GM18519 (cell line): Measurements from ENCODE around the gene GRAMD2A.
A peak's percentile ranks its signal among the peaks of the same experiment; 100 is the strongest.

Experiments used
- ATAC-seq: cut with Tn5 transposase; IDR thresholded peaks from one replicate; pipeline ENCODE4 v1.9.1; 2021; ENCODE audit warnings: mild to moderate bottlenecking, moderate library complexity; ENCODE audit not compliant: unreplicated experiment, low FRiP score

The GRAMD2A gene

DNA sequence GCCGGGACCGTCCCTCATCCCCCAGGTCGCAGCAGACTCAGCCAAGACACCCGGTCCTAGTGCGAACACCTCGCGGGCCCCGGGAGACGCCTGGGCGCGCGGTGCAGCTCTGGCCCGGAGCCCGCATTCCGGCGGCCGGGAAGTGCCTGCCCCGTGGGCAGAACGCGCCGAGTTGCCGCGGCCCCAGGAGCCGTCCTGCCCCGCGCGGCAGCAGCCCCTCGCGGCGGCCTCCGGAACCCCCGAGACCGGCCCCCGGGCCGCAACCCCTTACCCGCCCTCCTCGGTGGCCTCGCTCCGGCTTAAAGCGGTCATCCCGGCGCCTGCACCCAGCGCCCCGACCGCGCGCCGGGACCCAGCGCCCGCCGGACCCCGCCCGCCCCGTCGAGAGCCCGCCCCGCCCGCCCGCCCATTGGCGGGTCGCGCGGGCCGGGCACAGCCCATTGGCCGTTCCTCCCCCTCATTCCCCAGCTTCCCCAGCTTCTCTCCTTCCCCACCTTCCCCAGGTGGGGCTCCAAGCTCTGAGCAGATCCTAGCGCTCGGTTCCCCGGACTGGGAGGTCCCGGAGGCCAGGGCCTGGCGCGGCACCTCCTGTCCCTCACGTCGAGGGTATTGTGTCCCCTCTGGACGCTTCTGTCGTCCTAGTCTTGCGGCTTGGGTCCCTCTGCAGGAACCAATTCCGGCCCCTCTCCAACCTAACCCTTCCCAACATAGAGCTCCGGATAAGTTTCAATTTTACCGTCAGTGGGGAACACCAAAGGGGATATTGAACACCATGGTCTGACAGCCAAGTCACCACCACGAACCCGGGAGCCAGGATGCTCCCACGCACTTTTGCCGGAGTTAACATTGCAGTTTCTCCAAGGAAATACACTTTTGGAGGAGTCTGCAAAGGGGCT lies at the start of gene GRAMD2A:
Gene GRAMD2A (minus strand): TSS at position 328 of the 896 bp plus-strand sequence.
- ATAC-seq = no peak

DNA sequence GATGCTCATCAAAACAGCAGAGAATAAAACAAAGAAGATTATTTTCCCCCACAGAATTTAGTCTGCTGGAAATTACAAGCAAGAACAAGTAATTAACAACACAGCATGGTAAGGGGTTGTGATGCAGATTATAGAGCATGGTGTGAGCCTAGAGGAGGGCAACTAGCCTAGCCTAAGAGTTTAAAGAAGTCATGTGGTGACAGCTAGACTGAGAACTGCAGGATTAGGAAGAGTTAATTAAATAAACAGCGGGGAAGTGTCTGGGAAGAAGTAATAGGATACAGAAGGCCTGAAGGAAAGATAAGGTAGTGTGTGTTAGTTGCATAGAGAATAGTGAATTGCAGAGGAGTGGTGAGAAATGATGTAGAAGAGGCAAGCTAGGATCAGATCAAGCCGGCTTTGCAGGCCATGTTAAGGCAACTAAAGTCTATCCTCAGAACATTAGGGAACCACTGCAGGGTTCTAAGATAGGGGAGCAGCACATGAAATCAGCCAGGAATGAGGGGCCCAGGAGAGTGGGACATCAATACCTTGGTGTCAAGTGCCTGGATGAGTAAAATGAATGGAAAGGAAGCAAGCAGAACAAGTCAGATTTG lies 45.3 kb upstream of the GRAMD2A start:
- ATAC-seq = no peak

DNA sequence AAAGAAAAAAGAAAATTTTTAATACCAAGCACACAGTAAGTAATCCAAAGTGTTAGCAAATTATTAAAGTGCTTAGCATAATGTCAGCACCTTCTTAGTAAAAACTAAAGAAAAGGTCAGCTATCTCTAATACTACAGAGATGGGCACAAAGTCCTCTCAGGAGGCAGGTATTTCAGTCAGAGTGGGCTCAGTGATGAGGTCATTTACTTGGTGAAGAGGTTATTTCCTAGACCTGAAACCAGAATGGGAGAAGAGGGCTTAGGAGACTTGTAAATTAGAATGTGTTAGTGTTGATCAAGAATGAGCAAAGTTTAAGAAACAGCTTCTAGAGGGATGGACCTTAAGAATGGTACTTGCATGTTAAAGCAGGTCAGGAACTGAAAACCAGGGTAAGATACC lies 42.1 kb upstream of the GRAMD2A start:
- no peak for ATAC-seq

DNA sequence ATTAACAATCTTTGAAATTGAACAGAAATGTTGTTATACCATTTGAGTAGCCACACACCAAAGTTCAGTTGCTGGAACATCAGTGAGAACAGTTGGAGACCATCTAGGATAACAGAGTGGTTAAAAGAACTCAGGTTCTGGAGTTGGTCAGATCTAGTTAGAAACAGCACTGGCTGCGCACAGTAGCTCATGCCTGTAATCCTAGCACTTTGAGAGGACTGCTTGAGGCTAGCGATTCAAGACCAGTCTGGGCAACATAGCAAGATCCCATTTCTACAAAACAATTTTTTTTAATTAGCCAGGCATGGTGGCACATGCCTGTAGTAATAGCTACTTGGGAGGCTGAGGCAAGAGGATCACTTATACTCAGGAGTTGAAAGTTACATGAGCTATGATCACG lies 41.0 kb upstream of the GRAMD2A start:
- no peak for ATAC-seq

DNA sequence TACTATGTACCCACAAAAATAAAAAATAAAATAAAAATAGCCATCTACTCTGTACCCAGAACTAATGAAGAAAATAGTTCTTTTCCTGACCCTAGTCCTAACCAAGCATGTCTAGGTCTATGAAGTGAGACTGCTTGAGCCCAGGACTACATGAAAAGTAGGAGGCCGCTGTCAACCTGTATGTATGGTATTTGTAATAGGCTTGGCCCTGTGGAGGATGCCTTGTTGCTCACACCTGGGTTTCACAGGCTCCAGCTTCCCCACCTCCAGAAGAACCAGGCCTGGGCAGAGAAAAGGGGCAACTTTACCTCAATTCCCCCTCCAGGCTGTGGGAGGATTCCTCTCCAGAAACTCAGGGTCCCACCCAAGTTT lies 40.3 kb upstream of the GRAMD2A start:
- ATAC-seq = no peak

DNA sequence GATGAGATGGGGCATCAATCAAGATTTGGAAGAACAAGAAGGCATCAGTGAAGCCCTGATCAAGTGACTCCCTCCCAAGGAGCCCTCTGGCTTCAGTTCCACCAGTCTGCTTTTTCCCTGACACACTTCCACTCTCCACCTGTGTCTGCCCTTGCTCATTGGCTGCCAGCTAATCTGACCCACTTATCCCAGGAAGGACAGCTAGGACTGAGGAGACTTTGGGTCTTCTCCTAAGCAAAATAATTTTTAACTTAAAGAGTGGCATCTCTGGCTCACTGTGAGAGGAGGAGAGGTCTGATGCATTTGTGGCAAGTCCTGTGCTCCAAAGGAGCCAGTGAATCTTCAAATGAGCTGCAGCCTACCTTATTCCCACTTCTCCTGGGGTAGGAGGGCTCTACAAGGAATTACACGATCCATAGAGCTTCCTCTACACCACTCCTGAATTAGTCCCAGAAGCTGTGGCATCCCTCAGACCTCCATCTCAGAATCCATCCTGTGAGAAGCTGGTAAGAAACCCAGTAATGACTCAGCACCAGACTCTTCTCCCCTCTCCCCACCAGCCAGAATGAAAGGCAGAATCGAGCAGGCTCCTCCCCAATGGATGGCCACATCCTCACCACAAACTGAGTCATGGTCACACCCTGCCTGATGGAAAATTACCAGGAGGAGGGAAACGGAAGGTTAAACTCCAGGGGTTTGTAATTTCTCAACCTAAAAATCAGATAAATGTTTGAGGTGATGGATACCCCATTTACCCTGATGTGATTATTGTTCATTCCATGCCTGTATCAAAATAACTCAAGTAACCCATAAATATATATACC lies 39.7 kb upstream of the GRAMD2A start:
- no peak for ATAC-seq

DNA sequence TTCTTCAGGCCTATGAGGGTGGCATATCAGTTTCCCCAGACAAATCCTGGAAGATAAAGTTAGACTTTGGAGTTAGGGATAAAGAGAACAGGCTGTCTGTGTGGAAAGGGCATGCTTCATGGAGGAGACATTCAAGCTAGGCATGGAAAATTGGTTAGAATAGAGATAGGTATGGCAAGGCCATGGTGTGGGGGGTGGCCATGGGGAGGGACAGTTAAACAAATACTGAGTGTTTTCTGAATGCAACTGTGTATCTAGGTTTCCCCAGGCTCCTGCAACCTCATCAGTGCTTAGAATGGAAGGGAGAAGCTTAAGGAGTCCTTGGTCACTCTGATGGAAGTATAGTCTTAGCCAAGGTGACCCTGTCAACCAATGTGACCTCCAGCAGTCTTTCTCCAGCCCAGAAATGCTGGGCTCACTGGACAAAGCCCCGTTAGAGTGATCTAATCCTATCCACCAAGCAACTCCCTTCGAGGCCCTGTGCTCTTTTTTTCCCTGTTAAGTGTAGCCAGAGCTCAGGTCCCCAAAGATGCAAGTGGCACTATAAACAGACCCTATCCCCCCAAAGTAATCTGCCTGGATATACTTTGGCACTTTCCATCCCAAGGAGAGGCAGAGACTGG lies 38.9 kb upstream of the GRAMD2A start:
- no peak for ATAC-seq

DNA sequence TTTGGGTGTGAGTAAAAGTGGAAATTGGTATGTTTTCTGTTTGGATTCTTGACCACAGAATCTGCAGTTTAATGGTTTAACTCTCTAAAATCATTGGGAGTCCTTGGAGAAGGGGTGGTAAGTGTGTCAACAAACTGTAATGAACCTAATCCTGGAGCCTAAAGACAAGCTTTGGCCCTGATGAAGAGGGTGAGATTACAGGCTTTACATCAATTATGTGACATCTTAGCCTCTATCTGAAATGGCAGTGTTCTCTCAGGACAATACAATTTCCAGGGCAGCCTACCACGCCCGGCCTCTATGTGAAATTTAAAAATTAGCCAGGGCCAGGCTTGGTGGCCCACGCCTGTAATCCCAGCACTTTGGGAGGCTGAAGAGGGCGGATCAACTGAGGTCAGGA lies 37.7 kb upstream of the GRAMD2A start:
- ATAC-seq = no peak

DNA sequence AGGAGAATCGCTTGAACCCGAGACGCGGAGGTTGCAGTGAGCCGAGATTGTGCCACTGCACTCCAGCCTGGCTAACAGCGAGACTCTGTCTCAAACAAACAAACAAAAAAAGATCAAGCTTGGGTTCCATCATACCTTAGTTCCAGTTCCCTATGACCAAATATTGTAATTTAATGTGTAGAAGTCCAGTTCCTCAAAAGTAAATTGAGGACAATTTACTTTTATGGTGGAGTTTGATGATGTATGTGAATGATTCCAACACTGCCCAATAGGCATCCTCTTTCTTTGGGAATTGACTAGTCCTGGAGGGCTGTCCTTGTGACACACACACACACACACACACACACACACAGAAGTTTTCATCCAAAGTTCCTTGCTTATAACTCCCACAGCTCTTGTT lies 36.2 kb upstream of the GRAMD2A start:
- no peak for ATAC-seq

DNA sequence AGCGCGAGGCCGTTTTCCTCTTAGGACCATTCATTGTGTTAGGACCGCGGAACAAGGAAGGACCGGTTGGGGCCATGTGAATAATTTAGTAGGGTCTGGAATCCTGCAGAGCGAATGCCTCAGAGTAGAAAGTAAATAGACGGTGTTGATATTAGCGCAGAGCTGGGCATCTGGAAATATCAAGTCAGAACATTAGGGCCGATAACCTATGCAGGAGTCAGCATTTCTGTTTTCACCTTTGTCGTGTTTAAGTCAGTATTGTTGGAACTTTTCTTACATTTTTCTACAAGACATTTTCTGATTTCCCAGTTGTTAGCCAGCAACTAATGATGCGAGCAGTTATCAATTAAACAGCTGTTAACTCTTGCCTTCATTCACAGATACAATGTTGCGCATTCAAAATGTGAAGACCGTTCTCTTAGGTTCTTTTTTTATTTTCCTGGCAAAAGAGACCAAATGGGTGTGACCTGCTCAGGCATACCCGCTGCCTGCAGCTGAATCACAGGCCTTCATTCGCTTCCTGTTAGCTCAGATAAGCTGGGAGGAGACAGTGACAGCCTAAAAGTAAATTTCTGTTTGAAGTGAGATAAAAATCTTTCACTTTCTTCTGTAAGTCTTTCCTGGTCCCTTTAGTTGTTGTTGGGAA lies 34.4 kb upstream of the GRAMD2A start:
- no peak for ATAC-seq

DNA sequence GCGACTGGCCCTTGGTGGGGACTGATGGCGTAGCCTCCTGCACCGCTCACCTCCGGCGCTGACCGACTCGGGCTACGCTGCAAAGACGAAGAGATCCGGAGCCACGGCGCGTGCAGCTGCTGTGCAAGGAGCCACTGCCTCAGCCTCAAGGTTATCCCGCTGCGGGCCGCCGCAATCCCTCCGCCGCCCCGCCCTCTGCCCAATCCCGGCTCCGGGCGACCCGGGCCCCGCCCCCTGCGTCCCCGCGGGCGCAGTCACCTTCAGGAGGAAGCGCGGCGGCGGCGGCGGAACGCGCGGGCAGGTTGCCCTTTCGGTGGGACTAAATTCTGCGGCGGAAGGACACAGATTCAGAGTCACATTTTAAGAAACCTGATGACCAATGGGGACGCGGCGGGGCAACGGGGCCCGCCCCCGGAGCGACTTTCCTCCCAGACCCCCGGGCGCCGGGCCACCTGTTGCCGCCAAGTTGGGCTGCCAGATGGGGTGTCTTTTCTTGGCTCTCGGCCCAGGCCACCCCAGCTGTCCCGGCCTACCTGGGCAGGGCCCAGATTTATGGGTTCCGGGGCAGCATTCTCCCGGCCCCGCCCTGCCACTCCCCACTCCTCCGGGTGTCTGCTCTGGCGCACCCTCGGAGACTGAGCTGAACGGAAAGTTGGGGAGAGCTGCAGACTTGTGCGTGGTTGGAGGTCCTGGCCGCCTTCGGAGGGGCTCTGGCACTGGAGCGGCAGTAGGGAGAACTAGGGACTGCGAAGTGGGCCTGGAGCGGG lies 33.7 kb upstream of the GRAMD2A start, which contains the start of gene PKM:
Gene PKM (minus strand): TSS at position 125 of the 767 bp plus-strand sequence. CDS start 12,093 bp downstream, outside the sequence.
- ATAC-seq = peak; percentile 32

DNA sequence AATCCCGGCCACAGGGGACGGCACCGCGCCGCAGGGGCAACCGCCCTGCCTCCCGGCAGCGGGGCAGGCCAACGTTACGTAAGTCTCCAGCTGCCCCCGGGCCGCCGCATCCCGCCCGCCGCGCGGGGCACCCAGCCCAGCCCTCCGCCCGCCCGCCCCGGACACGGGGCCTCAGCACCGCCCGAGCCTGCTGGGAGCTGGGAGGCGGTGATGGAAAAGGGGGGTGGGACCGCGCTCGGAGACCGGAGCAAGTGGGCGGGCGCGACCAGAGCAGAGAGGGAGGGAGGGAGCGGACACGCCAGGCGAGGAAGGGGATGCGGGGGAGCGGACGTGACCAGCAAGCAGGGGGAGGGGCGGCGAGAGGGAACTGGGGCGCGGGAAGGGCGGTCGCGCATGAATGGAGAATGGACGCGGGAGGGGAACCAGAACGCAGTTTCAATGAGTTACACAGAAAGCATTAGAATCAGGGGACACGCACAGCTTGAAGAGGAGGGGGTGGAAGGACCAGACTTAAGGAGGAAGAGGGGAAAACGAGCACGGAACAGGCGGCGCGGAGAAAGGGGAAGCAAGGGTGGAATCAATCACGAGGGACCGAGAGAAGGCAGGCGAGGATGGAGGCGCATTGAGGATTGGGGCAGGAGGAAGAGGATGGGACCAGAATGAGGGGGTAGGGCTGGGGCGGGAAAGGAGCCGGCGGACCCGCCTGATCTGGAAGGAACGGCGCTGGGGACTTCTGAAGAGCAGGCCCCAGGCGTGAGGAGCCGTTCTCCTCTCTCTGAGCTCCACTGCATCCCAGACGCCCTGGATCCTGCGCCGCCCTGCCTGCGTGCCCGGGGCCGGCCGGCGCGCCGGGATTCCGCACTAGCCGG lies 32.8 kb upstream of the GRAMD2A start:
- ATAC-seq = no peak

DNA sequence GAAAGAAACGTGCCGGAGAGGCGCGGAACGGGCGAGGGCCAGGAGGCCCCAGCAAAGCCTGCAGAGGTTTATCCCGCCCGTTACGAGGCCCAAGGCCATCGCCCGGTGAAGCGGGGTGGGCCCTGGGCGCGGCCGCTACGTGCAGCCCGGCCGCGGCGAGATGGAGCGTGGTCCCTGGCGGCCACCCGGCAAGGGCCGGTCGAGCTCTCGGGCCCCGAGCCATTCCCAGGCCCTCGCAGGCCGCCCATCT lies 32.3 kb upstream of the GRAMD2A start:
- ATAC-seq = no peak

DNA sequence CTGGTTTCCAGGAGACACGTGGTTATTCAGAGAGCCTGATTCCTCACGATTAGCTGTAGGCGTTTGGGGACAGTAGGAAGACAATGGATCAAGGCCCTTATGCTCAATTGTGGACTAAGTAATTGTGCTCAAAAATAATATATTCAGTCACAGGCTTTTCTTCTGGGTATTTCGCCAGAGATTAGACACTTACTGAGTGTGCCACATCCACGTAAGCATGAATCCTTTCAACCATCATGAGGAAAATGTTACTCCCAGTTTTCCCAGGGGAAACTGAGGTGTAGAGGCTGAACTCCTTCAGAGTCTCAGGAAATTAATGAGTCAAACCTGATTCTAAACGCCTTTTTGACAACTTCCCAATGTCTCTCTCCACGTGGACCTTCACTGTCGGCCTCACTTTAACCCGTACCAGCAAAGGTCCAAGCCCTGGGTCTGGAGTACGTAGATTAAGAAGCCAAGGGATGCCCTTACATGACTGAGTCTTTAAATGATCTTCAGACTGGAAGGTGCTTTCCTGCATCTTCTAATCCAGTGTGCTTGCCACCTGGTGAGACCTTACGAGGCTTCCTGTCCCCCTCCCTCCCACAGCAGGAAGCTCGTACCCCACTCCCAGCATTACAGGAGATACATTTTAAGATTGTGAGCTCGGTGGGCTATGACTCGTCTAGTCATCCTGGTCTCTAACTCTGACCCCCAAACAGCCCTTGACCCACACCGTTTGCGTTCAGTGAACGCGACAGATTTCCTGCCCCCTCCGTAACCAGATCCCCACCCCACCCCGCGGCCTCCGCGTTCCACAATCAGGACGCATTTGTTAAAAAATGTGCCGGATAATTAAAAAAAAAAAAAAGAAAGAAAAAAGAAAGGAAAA lies 31.7 kb upstream of the GRAMD2A start:
- ATAC-seq = no peak

DNA sequence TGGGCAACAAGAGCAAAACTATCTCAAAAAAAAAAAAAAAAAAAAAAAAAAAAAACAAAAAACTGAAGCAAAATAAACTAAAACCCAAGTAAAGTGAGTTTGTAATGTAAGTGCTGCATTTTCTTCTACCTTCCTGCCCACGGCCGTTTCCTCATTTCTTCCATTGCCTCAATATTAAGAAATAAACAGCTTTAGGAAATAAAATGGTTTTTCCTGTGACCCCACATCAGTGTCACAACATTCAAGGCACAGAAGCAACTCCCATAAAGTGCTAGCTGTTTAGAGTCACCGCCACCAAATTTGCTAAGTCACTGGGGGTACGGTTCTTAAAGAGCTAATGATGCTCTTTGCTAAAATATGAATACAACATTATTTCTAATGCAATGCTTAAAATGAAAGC lies 30.1 kb upstream of the GRAMD2A start:
- no peak for ATAC-seq

DNA sequence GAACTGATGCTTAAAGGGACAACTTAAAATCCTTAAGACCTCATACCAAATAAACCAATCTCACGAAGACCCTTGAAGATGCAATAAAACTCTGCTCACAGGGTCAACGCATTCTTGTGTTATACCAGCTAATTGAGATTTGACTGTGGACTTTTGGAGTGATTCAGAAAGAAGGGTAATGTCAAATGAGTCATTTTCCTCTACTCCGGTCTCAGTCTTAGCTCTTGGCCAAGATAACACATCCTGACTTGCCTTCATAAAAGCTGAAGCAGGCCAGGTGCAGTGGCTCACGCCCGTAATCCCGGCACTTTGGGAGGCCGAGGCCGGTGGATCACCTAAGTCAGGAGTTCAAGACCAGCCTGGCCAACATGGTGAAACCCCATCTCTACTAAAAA lies 29.6 kb upstream of the GRAMD2A start:
- no peak for ATAC-seq

DNA sequence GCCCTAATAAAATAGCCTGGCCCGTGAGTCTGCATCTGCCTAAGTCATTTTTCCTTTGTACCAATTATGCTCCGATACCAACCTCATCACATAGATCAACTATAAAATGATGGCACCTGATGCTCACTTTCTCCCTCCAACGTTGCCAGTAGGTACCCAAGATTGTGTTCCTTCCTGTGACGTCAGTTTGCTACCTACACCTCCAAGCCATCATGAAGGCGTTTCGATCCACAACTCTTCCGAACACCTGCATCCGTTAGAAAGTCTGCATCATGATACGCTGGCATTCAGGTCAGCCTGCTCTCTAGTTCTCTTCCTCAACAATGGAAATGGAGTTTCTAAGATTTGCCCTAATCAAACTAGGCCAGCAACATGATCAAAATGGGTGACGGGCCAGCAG lies 25.7 kb upstream of the GRAMD2A start:
- ATAC-seq = no peak

DNA sequence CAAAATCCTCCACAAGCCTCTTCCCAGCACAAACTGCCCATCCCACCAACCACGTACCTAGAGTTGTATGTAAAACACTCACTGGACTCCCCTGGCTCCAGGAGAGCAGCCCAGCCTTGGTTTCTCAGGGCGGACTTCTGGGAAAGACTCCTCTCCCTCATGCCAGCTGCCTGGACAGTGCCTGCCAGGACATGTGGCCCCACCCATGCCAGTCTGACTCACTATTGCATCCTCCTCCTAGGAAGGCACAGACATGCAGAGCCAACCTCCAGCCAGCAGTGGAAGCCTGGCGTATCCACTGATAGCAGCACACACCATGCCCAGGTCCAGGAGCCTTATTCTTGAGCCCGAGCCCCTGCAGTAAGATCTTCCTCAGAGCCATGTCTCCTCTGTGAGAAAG lies 24.8 kb upstream of the GRAMD2A start:
- ATAC-seq = no peak
